Neural progenitor cell (in vitro differentiated cells): ENCODE results near the gene PLCB1. TPM values are rescaled to one million over a fixed set of nuclear protein-coding genes. Genes with fewer than 3 reads are reported as not detected.

Experiments
- DNase-seq: peaks from one replicate; pipeline ENCODE4 v3.0.0-alpha.2; 2016; ENCODE audit warnings: low spot score
- H2AFZ ChIP-seq: fragments of 200-600 bp; sonication (generic); replicated peaks from 2 replicates; pipeline ENCODE4 v1.6.1; 2016; ENCODE audit warnings: antibody characterized with exemption
- H3F3A ChIP-seq: fragments of 200-600 bp; sonication (generic); 2 replicates; pipeline ENCODE4 v1.6.1; 2016; ENCODE audit warnings: antibody characterized with exemption, low read depth
- H3K27ac ChIP-seq: fragments of 200-600 bp; sonication (generic); 2 replicates; pipeline ENCODE4 v1.5.1; 2016; ENCODE audit warnings: mild to moderate bottlenecking
- H3K27me3 ChIP-seq: fragments of 200-600 bp; sonication (generic); 2 replicates; pipeline ENCODE4 v1.6.1; 2016; ENCODE audit warnings: mild to moderate bottlenecking, moderate library complexity
- H3K36me3 ChIP-seq: fragments of 200-600 bp; sonication (generic); 2 replicates; pipeline ENCODE4 v1.5.1; 2016
- H3K4me1 ChIP-seq: fragments of 200-600 bp; sonication (generic); 2 replicates; pipeline ENCODE4 v1.6.1; 2016; ENCODE audit warnings: mixed run types
- H3K4me2 ChIP-seq: fragments of 200-600 bp; sonication (generic); 2 replicates; pipeline ENCODE4 v1.6.1; 2016
- H3K4me3 ChIP-seq: fragments of 200-600 bp; sonication (generic); 2 replicates; pipeline ENCODE4 v1.5.1; 2016
- H3K79me2 ChIP-seq: fragments of 200-600 bp; sonication (generic); 2 replicates; pipeline ENCODE4 v1.6.1; 2016; ENCODE audit warnings: low read depth
- H3K9ac ChIP-seq: fragments of 200-600 bp; sonication (generic); 2 replicates; pipeline ENCODE4 v1.6.1; 2016
- H3K9me3 ChIP-seq: fragments of 200-600 bp; sonication (generic); 2 replicates; pipeline ENCODE4 v1.5.1; 2016; ENCODE audit warnings: low read depth
- H4K20me1 ChIP-seq: fragments of 200-600 bp; sonication (generic); 2 replicates; pipeline ENCODE4 v1.6.1; 2016; ENCODE audit warnings: low read depth
- H3K27ac Mint-ChIP-seq: 3 replicates; pipeline ENCODE4 v1.8.0; 2021; ENCODE audit warnings: mixed read lengths
- H3K27me3 Mint-ChIP-seq: 2 replicates; pipeline ENCODE4 v1.8.0; 2022; ENCODE audit warnings: low read depth, mild to moderate bottlenecking, inconsistent platforms, moderate library complexity, mixed read lengths; ENCODE audit not compliant: insufficient read depth
- H3K36me3 Mint-ChIP-seq: 3 replicates; pipeline ENCODE4 v1.8.0; 2021; ENCODE audit warnings: mixed read lengths
- H3K4me1 Mint-ChIP-seq: 3 replicates; pipeline ENCODE4 v1.8.0; 2021; ENCODE audit warnings: mixed read lengths
- H3K4me3 Mint-ChIP-seq: 3 replicates; pipeline ENCODE4 v1.8.0; 2021; ENCODE audit warnings: mild to moderate bottlenecking, moderate library complexity, mixed read lengths
- H3K9me3 Mint-ChIP-seq: 3 replicates; pipeline ENCODE4 v1.8.0; 2020; ENCODE audit warnings: mixed read lengths
- CTCF ChIP-seq: fragments of 200-600 bp; sonication (generic); IDR thresholded peaks from 2 replicates; pipeline ENCODE4 v1.5.1; 2017; ENCODE audit warnings: antibody characterized with exemption, mild to moderate bottlenecking
- EZH2 ChIP-seq: fragments of 200-600 bp; sonication (generic); IDR thresholded peaks from 2 replicates; pipeline ENCODE4 v1.6.1; 2017; ENCODE audit warnings: antibody characterized with exemption, mild to moderate bottlenecking, moderate library complexity
- EZH2phosphoT487 ChIP-seq: fragments of 200-600 bp; sonication (generic); IDR thresholded peaks from 2 replicates; pipeline ENCODE4 v1.6.1; 2017; ENCODE audit warnings: antibody characterized with exemption
- total RNA-seq: library from RNA; depleted of rRNA; stranded (reverse); fragments of >200 nt; gene quantifications from 2 replicates; pipeline ENCODE4 v1.2.3, GENCODE V29; 2015; ENCODE audit warnings: low replicate concordance

Gene PLCB1
- total RNA-seq, 1 donor from 2014 or later, result 30.2 TPM

GRCh38 chr20:8837396-8837795 lies 705.3 kb downstream of the PLCB1 start:
- Mint-ChIP-seq H3K9me3 (peaks cover 12% of the 10 kb centered on the region), H3K4me1 (peaks cover 4% of the 10 kb centered on the region), H3K36me3 (no peaks in the 10 kb centered on the region), H3K27me3 (no peaks in the 10 kb centered on the region), H3K27ac (no peak overlapping the region), H3K4me3 (no peak overlapping the region)
- H2AFZ ChIP-seq, result no peak overlapping the region
- no peak overlapping the region for H3K4me3 ChIP-seq
- no peak overlapping the region for H3K9ac ChIP-seq
- no peaks in the 10 kb centered on the region for H3K27me3 ChIP-seq
- no peak overlapping the region for H3K27ac ChIP-seq
- no peaks in the 10 kb centered on the region for H3K79me2 ChIP-seq
- no peak for DNase-seq
- H3K4me2 ChIP-seq, result no peak overlapping the region
- peaks cover 4% of the 10 kb centered on the region for H3K9me3 ChIP-seq
- no peaks in the 10 kb centered on the region for H3K36me3 ChIP-seq
- TF ChIP-seq EZH2phosphoT487 (no peak), CTCF (no peak), EZH2 (no peak)
- H3K4me1 ChIP-seq, result no peaks in the 10 kb centered on the region
- H4K20me1 ChIP-seq, result no peaks in the 10 kb centered on the region
- no peaks in the 10 kb centered on the region for H3F3A ChIP-seq

- Mint-ChIP-seq H3K36me3 (no peaks in the 10 kb centered on the region), H3K4me1 (no peaks in the 10 kb centered on the region), H3K27ac (no peak overlapping the region), H3K27me3 (peaks cover 2% of the 10 kb centered on the region), H3K4me3 (no peak overlapping the region), H3K9me3 (peaks cover 5% of the 10 kb centered on the region)
- Histone ChIP-seq H3F3A (no peaks in the 10 kb centered on the region), H3K27me3 (no peaks in the 10 kb centered on the region), H3K79me2 (no peaks in the 10 kb centered on the region), H3K9ac (no peak overlapping the region), H3K4me3 (no peak overlapping the region), H3K9me3 (no peaks in the 10 kb centered on the region), H3K27ac (no peak overlapping the region), H3K4me1 (no peaks in the 10 kb centered on the region), H2AFZ (no peak overlapping the region), H3K36me3 (no peaks in the 10 kb centered on the region), H4K20me1 (no peaks in the 10 kb centered on the region), H3K4me2 (no peak overlapping the region)
- TF ChIP-seq EZH2, result no peak
- no peak for TF ChIP-seq CTCF
- no peak for TF ChIP-seq EZH2phosphoT487
- DNase-seq, result no peak
Observed at GRCh38 chr20:8842525-8842924, 710.5 kb downstream of the PLCB1 start.

- Histone ChIP-seq H3K4me1 (no peaks in the 10 kb centered on the region), H3K4me2 (no peak overlapping the region), H2AFZ (no peak overlapping the region), H3F3A (no peaks in the 10 kb centered on the region), H3K9me3 (no peaks in the 10 kb centered on the region), H3K9ac (no peak overlapping the region), H3K27ac (no peak overlapping the region), H3K27me3 (no peaks in the 10 kb centered on the region), H3K79me2 (no peaks in the 10 kb centered on the region), H3K36me3 (no peaks in the 10 kb centered on the region), H3K4me3 (no peak overlapping the region), H4K20me1 (no peaks in the 10 kb centered on the region)
- Mint-ChIP-seq H3K9me3 (peaks cover 4% of the 10 kb centered on the region), H3K27me3 (peaks cover 2% of the 10 kb centered on the region), H3K4me3 (no peak overlapping the region), H3K27ac (no peak overlapping the region), H3K36me3 (no peaks in the 10 kb centered on the region), H3K4me1 (peaks cover 7% of the 10 kb centered on the region)
- TF ChIP-seq CTCF, result no peak
- TF ChIP-seq EZH2phosphoT487, result no peak
- no peak for TF ChIP-seq EZH2
- DNase-seq, result no peak
Observed at GRCh38 chr20:8844179-8844578, 712.1 kb downstream of the PLCB1 start.

DNA sequence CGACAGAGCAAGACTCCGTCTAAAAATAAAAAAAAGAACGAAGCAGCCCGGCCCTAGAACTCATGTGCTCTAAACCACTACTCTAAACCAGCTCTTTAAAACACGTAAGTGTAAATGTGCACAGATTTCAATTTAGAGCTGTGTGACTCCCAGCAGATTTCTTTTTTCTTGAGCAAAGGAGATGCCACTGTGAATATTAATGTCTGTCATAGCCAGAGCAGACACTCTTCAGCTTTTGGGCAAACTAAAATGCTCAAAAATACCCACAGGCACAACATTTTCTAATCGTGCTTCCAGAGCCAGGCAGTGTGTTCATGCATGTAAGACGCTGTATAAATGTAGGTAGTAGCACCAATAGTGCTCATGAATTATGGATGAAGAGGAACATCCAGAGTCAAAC lies 717.9 kb downstream of the PLCB1 start:
- Histone ChIP-seq H3K4me2 (no peak overlapping the region), H3K36me3 (no peaks in the 10 kb centered on the region), H4K20me1 (no peaks in the 10 kb centered on the region), H3K9ac (no peak overlapping the region), H3K9me3 (no peaks in the 10 kb centered on the region), H3K79me2 (no peaks in the 10 kb centered on the region), H3F3A (no peaks in the 10 kb centered on the region), H2AFZ (no peak overlapping the region), H3K4me1 (peaks cover 11% of the 10 kb centered on the region), H3K4me3 (no peak overlapping the region), H3K27ac (no peak overlapping the region), H3K27me3 (no peaks in the 10 kb centered on the region)
- Mint-ChIP-seq H3K9me3 (no peaks in the 10 kb centered on the region), H3K27ac (no peak overlapping the region), H3K27me3 (peaks cover 2% of the 10 kb centered on the region), H3K36me3 (no peaks in the 10 kb centered on the region), H3K4me3 (no peak overlapping the region), H3K4me1 (peaks cover 27% of the 10 kb centered on the region)
- no peak for DNase-seq
- TF ChIP-seq EZH2phosphoT487 (no peak), CTCF (no peak), EZH2 (no peak)
